ENCODE data around the gene STIMATE. TPM values are rescaled to one million over a fixed set of nuclear protein-coding genes. Genes with fewer than 3 reads are reported as not detected.

STIMATE gene
- total and polyA plus RNA-seq, 12 donors: 15.4 to 42.8 (median 22.2) TPM

GRCh38 chr3:52915294-52915693 lies 17.9 kb upstream of the STIMATE start:
- H3K4me1 ChIP-seq (replicated peaks in 1 of 2): peaks cover 0 to 7% of the 10 kb centered on the region in 2 donors
- DNase-seq: no peak
- intact Hi-C loops (cut with DNase I): no loop called here
- no peak overlapping the region for H3K4me3 ChIP-seq
- peaks cover 0 to 14% of the 10 kb centered on the region in 2 donors for H3K36me3 ChIP-seq (replicated peaks in 1 of 2)
- H3K27me3 ChIP-seq: no peaks in the 10 kb centered on the region
- H3K9me3 ChIP-seq (replicated peaks in 1 of 3): no peaks in the 10 kb centered on the region
- H3K27ac ChIP-seq: peak overlapping the region in 1 of 5 donors; percentile 23
- 83 to 91% (median 84%) methylated on average over 6 of the region's 6 CpGs for whole genome bisulfite sequencing, 4 donors
- TF ChIP-seq POLR2A (IDR thresholded peaks at IDR 0.05) (no peak), CTCF (IDR thresholded peaks at IDR 0.05) (no peak)

GRCh38 chr3:52912885-52913731 lies 15.8 kb upstream of the STIMATE start:
- intact Hi-C loops (cut with DNase I): no loop called here
- peaks cover 0 to 14% of the 10 kb centered on the region in 2 donors for H3K36me3 ChIP-seq (replicated peaks in 1 of 2)
- no peak overlapping the region for H3K27ac ChIP-seq
- 83 to 87% (median 85%) methylated on average over 9 of the region's 9 CpGs for WGBS, 4 donors
- no peak overlapping the region for H3K4me3 ChIP-seq
- no peaks in the 10 kb centered on the region for H3K27me3 ChIP-seq
- no peaks in the 10 kb centered on the region for H3K9me3 ChIP-seq (replicated peaks in 1 of 3)
- no peak for TF ChIP-seq POLR2A (IDR thresholded peaks at IDR 0.05)
- no peak for TF ChIP-seq CTCF (IDR thresholded peaks at IDR 0.05)
- peaks cover 0 to 7% of the 10 kb centered on the region in 2 donors for H3K4me1 ChIP-seq (replicated peaks in 1 of 2)
- DNase-seq: no peak

- no peak overlapping the region for H3K4me3 ChIP-seq
- no peaks in the 10 kb centered on the region for H3K4me1 ChIP-seq (replicated peaks in 1 of 2)
- 87 to 95% (median 89%) methylated on average over 6 of the region's 6 CpGs for WGBS, 4 donors
- no peaks in the 10 kb centered on the region for H3K9me3 ChIP-seq (replicated peaks in 1 of 3)
- no peaks in the 10 kb centered on the region for H3K27me3 ChIP-seq
- TF ChIP-seq POLR2A (IDR thresholded peaks at IDR 0.05) (no peak), CTCF (IDR thresholded peaks at IDR 0.05) (no peak)
- no peak for DNase-seq
- no peak overlapping the region for H3K27ac ChIP-seq
- intact Hi-C loops (cut with DNase I): no loop called here
- H3K36me3 ChIP-seq (replicated peaks in 1 of 2): peaks cover 0 to 14% of the 10 kb centered on the region in 2 donors
Measured at GRCh38 chr3:52910823-52911222, 13.5 kb upstream of the STIMATE start.

GRCh38 chr3:52907497-52907896 lies 10.1 kb upstream of the STIMATE start:
- Histone ChIP-seq H3K4me1 (replicated peaks in 1 of 2) (no peaks in the 10 kb centered on the region), H3K36me3 (replicated peaks in 1 of 2) (peaks cover 0 to 19% of the 10 kb centered on the region in 2 donors), H3K27ac (no peak overlapping the region), H3K4me3 (no peak overlapping the region), H3K27me3 (no peaks in the 10 kb centered on the region), H3K9me3 (replicated peaks in 1 of 3) (no peaks in the 10 kb centered on the region)
- TF ChIP-seq POLR2A (IDR thresholded peaks at IDR 0.05): no peak
- no peak for TF ChIP-seq CTCF (IDR thresholded peaks at IDR 0.05)
- intact Hi-C loops (cut with DNase I): no loop called here
- WGBS, 4 donors: 89 to 93% (median 92%) methylated on average over 5 of the region's 5 CpGs
- DNase-seq: no peak

Data from adrenal gland (tissue), 12 donors.